Stimulated activated CD8-positive, alpha-beta memory T cell treated with anti-CD3 and anti-CD28 coated beads, Interleukin-2, amount 100 ng/mL, for 48 hours (primary cell): Measurements from ENCODE around the gene PARP12.

Experiments used
- DNase-seq, 2 donors: peaks; one replicate each; pipeline ENCODE4 v3.0.0-alpha.2; 2020; ENCODE audit warnings: low read depth in 2 of 2

The PARP12 gene

DNA sequence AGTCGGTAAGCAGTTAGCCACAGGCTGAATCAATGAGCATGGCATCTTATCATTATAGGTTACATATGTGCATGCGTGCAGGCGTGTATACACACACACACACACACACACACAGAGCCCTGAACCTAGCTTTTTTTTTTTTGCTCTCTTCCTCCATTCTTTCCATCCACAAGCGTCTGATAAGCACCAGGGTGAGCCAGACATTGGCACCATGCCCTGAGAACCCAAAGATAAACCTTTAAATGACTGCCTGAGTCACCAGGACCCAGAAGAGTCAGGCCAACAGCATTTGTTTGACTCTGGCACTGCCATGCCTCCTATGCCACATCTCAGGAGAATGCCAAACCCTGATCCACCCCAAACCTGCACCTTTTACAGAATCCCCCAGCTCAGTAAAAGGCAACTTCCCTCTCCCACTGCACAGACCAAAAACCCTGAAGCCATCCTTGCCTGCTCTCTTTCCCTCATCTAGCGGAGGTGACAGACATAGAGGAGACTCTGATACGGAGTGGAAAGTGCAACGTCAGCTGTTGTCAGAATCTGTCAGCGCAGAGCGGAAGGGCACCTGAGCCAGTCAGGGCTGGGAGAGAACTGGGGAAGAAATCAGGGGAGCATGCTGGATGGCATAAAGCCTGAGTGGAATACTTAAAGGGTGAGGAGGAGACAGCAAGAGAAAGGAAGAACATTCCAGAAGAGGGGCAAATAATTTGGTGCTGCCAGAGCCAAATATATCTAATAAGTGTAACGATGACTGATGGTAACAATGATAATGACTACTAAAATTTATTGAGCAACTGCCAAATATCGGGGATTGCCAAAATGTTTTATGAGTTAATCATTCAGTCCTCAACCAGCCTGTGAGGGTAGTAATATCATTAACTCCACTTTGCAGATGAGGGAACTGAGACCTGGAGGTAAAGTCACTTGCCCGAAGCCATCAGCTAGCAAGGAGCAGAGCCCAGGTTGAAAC is 3.2 kb downstream of the PARP12 start:
- no peak for DNase-seq

DNA sequence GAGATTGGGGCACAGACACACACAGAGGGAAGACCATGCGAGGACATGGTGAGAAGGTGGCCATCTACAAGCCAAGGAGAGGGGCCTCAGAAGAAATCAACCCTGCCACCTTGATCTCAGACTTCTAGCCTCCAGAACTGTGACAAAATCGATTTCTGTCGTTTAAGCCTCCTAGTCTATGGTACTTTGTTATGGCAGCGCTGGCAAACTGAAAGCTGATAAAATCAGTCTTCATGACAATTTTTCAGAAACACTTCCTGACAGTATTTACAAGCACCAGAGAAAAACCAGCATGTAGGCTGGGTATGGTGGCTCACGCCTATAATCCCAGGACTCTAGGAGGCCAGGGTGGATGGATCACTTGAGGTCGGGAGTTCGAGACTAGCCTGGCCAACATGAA is 4.2 kb downstream of the PARP12 start:
- DNase-seq = no peak

DNA sequence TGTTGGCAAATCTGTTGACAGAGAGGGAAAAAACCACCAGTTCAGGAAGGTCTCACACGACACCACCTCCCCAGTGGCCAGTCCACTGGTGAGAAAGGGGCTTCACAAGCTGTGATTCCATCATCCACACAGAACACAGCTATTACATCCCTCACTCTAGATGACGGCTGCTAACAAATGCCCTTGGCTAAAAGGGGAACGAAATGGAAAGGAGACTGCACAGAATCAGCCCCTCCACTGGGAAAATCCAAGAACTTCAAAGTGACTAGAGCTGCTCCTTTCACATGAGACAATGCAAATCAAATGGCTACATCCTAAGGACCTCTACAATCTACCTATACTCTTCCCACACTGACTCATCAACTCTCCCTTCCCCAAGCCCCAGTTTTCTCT is 5.6 kb downstream of the PARP12 start:
- DNase-seq = no peak

DNA sequence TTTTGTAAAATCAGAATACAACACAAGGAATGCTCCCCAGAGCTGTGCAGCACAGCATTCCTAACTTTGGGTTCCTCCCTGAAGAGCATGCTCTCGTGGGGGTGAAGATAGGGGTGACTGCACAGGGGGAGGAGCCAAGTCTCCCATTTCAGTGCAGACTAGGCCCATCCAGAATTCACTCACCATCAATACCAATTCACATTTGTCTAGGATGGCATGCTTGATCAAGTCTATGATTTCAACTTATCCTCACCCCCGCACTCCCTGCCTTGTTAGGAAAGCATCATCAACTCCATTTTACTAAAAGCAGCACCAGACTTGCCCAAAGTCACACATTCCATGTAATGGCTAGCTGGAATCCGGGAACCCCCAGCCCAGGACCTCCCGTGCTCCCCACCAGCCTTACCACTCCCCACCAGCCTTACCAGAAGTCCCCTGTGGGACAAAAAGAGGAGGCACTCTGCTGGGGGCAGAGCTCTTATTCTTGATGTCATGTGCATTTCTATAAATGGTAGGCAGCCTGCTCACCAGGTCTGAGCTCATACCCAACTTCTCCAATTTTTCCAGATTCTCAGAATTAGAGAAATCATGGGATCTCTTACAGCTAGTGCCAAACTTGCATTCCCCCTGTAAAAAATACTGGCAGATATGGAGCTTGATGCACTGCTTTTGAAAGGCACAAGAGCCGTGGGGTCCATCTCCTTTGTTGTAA is 6.2 kb downstream of the PARP12 start:
- no peak for DNase-seq

DNA sequence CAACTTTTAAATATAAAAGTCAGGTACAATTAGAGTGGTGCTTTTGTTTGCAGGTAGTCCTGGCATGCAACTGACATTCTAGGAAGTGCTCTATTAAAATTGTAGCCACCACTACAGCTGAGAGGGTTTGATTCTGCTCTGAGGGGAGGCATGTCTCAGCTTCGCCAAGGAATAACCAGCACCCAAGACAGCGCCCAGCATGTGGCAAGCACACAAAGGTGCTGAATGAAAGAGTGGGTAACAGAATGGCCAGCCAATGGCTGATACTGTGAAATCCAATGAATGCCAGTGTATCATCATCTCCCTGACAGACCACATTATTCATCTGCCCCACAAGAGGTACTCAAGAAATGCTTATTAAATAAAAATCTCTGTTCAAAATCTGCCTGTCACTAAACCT is 6.9 kb downstream of the PARP12 start:
- no peak for DNase-seq

DNA sequence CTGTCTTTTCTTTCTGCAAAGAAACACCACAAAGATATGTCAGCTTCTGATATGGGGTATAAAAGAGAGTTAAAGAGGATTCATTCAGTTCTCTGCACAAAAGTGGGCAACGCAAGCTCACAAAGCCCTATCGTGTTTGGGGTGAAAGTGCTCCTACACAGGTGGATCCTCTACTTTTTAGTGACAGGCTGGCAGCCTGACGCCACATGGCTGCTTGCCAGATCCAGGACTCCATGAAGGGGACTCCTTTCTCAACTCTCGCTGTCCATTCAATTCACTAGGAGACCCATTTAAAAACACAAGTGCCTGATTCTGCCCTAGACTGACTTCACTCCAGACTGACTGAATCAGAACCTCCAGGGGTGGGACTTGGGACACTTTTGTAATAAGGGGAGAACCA is 8.0 kb downstream of the PARP12 start:
- no peak for DNase-seq

DNA sequence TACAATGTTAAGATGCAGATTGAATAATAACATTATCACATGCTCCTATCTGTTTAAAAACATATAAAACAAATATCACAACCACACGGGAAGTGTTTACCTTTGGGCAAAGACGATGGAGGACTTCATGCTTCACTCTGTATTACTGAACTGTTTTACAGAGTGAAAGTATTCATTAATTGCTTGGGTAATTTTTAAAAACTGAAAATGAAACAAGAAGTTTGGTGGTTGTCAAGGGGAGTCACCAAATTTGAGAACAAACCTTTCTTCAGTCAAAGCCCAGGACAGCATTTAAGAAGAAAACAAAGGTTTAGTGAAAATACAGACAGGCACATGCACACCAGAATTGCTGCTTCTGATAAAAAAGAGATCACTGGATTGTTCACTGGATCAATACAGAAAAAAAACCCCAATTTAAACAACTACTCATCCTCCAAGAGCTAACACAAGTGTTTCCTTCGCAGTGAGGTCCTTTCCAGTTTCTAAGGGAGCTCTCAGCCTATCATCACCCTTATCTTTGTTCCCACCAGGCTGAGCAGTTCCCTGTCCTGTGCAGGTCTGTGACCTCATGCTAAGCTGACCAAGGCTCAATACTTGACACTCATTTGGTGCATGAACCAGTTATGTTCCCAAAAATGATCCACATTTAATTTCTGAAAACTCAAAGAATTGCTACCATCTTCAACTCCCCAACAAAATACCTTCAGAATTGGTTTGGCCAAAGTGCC is 8.8 kb downstream of the PARP12 start:
- no peak for DNase-seq

DNA sequence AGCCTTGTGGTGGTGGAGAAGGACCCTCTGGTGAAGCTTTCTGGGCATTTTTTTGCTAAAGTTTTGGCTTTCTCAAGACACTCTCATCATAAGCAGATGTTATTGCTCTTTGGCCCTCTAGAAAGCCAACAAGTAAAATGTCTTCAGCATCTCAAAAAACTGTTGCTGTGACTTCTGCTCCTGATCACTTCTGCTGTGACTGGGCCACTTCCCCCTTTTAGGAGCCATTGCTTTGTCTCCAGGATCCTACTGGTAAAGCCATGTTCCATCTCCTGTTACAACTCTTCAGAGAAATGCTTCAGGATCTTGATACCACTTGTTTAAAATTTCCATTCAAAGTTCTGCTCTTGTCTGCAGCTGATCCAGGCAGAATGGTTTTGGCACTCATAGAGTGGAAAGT is 10.9 kb downstream of the PARP12 start:
- DNase-seq = no peak

DNA sequence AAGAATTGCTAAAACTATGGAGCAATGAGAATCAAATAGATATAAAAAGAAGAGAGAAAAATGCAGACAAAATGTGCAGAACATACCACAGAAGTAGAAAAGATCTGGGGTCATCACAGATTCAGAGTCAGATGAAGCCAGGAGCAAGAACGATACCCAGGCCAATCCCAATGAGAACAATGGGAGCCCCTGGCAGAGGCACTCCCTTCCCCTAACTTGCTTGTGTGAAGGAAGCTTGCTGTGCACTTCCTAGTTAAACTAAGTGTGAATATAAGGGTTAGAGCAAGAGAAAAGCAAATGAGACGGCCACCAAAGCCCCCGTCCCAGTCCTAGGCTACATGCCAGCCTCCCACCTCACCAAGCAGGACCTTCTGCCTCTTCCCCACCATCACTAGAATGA is 12.7 kb downstream of the PARP12 start:
- no peak for DNase-seq

DNA sequence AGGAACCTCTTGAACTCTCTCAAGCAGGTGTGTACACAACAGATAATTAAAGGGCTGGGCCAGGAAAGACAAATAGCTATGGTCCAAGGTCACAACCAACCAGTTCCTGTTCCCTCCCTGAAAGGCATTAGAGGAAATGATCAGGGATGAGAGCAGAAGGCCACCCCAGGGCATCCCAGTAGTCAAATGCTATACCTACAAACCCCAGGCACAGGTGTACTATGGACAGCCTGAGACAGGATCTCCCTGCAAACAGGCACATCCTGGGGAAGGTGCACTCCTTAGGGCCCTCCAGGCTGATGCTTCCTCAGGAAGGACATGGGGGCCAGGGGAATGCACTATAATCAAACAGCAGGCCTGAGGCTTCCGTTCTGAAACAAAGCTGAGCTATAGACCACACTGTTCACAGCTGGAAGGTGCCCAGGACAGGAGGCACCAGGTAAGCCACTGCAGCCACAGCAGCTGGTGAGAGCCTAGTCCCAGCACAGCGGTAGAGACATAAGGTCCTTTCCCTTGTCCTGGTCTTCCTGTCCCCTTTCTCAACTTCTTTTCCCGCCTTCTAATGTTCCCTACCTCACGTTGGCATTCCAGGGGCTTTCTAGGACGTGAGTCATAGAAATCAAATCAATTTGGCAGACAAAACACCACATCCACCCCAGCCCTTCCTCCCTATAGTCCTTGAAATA is 13.3 kb downstream of the PARP12 start:
- DNase-seq = no peak

DNA sequence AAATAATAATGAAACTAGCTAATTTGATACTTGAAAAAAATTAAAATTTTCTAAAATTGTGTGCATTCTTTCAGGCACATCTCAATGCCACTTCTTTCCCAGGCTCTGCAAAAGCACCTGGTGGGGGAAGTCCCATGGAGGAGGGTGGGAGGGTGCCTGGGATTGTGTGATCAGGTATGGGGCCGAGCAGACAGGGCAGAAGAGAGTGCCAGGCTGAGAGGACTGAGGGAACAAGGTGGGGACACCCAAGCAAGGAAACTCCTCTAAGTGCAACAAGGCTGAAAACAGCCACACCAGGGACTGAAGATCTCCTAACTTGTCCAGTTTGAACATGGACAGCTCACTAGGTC is 13.8 kb downstream of the PARP12 start:
- no peak for DNase-seq

DNA sequence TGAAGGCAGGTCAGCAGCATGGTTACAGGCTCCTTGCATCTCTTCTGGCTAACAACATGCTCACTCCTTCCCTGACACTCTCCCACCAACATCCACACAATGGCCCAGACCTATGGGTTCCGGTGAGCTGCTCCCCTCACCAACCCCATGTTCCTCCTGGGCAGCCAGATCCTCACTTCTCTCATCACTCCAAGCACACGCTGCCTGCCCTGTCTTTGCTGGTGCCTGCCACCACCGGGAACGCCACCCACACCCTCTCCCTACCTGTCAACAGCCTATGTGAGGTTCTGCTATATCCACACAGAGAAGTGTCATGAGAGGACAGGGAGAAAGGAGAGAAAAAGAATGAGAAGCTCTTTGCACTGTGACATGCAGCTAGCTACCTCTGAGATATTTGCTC is 14.6 kb downstream of the PARP12 start:
- DNase-seq = no peak

DNA sequence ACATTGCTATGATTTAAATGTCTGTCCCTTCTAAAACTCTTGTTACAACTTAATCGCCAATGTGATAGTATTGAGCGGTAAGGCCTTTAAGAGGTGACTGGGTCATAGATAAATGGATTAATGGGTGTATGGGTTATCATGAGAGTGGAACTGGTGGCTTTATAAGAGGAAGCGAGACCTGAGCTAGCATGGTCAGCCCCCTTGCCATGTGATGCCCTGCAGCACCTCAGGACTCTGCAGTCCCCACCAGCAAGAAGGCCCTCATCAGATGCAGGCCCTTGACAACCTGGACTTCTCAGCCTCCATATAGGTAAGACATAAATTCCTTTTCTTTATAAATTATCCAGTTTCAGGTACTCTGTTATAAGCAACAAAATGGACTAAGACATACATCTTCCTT is 15.6 kb downstream of the PARP12 start:
- DNase-seq = no peak

DNA sequence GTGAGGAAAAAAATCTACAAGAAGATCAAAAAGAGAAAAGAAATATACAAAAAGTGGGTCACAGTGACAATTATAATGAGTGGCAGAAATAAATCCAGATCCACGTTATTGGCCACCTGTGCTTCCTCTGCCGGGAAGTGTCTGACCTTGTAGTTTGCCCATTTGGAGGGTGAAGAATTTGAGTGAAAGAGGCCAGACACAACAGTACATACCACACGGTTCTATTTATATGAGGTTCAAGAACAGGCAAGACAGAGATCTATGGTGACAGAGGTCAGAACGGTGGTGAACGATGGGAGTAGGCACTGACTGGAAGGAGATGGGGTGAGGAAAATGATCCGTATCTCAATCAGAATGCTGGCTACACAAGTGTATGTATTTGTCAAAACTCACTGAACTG is 17.1 kb downstream of the PARP12 start:
- DNase-seq = no peak

DNA sequence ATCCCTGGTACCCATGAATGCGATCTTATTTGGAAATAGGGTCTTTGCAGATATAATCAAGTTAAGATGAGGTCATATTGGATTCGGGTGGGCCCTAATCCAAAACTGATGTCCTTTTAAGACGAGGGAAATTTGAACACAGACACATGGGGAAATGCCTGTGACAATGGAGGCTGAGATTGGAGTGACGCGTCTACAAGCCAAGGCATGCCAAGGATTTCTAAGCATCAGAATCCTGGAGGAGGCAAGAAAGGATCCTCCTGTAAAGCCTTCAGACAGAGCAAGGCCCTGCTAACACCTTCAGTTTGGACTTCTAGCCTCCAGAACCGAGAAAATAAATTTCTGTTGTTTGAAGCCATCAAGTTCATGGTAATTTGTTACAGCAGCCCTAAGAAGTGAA is 18.5 kb downstream of the PARP12 start:
- no peak for DNase-seq

DNA sequence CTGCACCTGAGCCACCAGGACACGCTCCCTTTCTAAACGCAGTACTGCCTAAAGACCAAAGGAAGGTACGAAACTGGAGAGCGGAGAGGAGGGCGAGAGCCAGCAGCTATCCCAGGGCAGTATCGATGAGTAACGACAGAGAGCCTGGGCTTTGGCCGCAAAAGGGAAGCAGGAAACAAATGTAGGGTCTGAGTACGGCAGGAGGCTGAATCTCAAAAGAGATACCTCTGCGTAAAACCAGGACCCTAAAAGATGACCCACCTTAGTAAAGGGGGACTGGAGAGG is 20.4 kb downstream of the PARP12 start:
- no peak for DNase-seq

DNA sequence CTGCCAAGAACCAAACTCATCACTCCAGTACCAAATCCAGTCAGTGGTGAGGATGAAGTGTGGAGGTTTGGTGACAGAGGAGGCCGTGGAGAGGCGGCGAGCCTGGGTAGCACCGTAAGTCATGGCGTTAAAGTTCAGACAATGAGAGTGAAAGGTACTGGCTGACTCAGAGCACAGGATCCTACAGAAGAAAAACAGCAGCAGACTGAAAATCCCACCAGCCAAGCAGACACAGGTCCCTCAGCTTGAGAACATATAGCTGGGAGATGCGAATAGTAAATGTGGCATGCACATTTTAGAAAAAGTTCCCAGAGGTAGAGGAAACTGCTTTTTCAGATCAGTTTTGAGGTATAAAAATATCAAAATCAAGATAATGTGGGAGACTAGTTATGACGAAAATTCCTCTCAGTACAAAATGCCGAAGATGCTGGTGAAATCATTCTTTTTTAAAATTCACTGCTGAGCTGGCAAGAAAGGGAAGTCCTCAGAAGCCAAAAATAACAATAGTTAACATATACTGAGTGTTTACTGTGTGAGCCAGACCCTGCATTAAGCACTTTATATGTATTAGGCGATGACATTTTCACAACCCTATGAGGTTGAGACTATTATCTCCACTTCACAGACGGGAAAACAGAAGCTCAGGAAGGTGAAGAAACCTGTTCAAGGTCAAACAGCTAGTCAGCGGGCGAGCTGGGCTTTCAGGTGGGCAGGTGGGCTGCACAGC is 20.9 kb downstream of the PARP12 start:
- DNase-seq = no peak

DNA sequence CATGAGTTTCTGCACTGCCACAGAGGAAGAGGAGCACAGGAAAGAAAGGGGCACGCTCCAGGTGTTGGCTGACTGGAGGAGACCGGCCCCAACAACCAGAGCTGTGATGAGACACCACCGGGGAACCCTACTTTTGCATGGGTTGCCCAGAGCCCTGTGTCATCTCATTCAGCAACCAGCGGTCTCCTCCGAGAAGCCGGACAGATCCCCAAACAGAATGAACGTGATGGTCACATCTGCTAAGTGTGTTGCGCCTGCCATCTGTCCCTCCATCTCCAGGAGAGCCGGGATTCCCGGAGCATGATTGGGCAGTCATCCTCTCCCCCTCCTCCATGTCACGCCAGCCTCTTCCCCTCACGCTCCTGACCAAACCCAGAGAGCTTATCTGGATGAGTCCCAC is 22.9 kb downstream of the PARP12 start:
- DNase-seq = no peak

DNA sequence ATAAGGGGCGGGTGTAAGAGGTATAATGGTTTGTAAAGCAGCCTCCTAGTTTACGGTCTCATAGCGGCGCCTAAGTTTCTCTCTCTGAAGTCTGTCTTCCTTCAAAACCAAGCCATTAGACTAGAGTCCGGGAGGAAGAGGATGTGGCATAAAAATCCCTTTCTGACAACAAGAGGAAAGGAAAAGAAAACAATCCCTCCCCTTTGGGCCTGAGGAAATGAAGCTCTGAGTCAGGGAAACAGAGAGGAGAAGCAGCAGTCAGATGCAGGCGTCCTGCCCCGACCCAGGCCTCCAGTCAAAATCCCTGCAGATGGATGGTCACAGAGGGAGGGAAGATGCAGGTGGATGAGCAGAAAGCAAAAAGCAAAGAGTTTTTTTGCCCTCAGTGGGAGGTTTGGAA is 23.7 kb downstream of the PARP12 start:
- DNase-seq = no peak

DNA sequence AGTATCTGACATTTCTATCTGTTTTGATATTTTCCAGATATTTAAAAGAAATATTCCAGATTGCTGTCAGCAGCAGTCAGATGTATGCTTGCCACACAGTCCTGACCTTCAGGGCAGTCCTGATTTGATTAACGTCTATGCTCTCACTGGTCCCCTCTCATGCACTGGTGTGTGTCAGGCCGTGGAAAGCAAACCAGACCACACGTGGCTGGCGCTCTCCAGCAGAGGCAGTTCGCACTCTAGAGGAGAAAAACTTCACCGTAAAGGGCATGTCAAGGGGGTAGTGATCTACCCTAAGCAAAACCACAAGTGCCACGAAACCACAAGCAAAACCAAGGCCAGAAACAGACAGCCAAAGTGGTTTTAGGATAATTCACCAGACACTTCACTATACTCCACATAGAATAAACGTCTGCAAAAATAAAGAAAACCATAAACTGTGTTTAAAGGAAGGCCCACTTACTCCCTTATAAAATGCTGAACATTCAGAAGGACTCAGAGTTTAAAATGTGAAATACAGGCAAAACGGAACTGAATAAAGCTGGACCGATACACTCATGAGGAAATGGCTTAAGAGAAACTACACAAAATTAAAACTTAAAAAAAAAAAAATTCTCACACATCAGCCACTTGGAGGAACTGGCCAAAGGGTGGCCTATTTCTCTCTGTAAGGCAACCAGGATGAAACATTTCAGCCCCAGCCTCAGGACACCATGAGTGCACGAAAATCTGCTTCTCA is 26.4 kb downstream of the PARP12 start:
- DNase-seq = peak in 1 of 2 donors; percentile 15
